ENCODE results near the gene PFN2. TPM values are rescaled to one million over a fixed set of nuclear protein-coding genes. Genes with fewer than 3 reads are reported as not detected.

Gene PFN2
- total RNA-seq, result 171 and 180 TPM in 2 replicates

GRCh38 chr3:149970716-149971402, at the start of gene PFN2:
TSS of gene PFN2 (minus strand) at chr3:149970895. CDS start at chr3:149970856, 39 bp downstream.

Other genes starting within 250 kb of the PFN2 start
- 19.2 and 24.9 TPM in 2 replicates for gene COMMD2, start 218.4 kb downstream of the PFN2 start, total RNA-seq
- gene ANKUB1, start 178.3 kb downstream of the PFN2 start, total RNA-seq, result not detected in 2 replicates
- 21.9 and 23.9 TPM in 2 replicates for gene RNF13, start 157.7 kb downstream of the PFN2 start, total RNA-seq